Uterus (tissue), 2 donors: ENCODE data around the gene ATP11B.

Source experiments
- POLR2A ChIP-seq, 2 donors: fragments of 450-650 bp; IDR thresholded peaks; one replicate each; pipeline ENCODE4 v1.6.1; 2016; ENCODE audit warnings: antibody characterized with exemption in 2 of 2, mild to moderate bottlenecking in 1 of 2, moderate library complexity in 1 of 2
- TF ChIP-seq, protein P1 (sequence below), 4 experiments: fragments of 200-600 bp in 2 of 4; fragments of 450-650 bp in 2 of 4; sonication (generic) in 2 of 4; IDR thresholded peaks; one replicate each; pipeline ENCODE4 v1.5.1; 2016 to 2019; ENCODE audit warnings: antibody characterized with exemption in 4 of 4, mild to moderate bottlenecking in 2 of 4, moderate library complexity in 1 of 4

DNA sequence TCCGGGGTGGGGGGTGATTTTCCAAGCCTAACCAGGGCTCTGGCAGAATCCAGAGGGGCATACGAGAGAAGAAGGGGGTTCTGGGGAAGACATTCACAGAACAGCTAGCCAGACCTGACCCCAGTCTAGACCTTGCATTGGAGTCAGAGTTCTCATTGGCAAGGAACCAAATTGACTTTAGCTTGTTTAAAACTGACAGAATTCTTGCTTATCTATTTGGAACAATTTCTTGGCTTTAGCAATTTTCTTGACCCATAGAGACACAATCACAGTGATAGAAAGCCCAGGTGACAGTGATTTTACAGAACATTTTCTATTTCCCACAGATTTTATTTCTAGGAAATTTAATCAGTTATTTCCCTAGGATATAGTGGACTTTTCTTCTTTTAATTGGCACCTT, 23.6 kb upstream of the ATP11B start:
- TF ChIP-seq, protein P1, sequence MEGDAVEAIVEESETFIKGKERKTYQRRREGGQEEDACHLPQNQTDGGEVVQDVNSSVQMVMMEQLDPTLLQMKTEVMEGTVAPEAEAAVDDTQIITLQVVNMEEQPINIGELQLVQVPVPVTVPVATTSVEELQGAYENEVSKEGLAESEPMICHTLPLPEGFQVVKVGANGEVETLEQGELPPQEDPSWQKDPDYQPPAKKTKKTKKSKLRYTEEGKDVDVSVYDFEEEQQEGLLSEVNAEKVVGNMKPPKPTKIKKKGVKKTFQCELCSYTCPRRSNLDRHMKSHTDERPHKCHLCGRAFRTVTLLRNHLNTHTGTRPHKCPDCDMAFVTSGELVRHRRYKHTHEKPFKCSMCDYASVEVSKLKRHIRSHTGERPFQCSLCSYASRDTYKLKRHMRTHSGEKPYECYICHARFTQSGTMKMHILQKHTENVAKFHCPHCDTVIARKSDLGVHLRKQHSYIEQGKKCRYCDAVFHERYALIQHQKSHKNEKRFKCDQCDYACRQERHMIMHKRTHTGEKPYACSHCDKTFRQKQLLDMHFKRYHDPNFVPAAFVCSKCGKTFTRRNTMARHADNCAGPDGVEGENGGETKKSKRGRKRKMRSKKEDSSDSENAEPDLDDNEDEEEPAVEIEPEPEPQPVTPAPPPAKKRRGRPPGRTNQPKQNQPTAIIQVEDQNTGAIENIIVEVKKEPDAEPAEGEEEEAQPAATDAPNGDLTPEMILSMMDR (IDR thresholded peaks at IDR 0.05), result no peak
- no peak for TF ChIP-seq POLR2A (IDR thresholded peaks at IDR 0.05)
